Astrocyte of the spinal cord (primary cell): ENCODE results near the gene PRIM2.
A peak's percentile ranks its signal among the peaks of the same experiment; 100 is the strongest.
"Not testable (repeated sequence)": the region's sequence is repeated elsewhere in the genome, so short reads cannot be mapped to it uniquely, and the experiment has no call there.

Source experiments
- DNase-seq: peaks from one replicate; pipeline ENCODE4 v3.0.0; 2011; ENCODE audit warnings: low read depth, low spot score
- H3K4me3 ChIP-seq: 2 replicates; pipeline ENCODE4 v1.5.1; 2011; ENCODE audit warnings: low read depth, mild to moderate bottlenecking, low read length, moderate library complexity
- in situ Hi-C: cut with HindIII; loops from 2 replicates; pipeline ENCODE4 v1.10.0; 2017; ENCODE audit warnings: low sequenced_read_pairs
- TF ChIP-seq, protein P1 (sequence below): IDR thresholded peaks from 2 replicates; pipeline ENCODE4 v1.5.1; 2012; ENCODE audit warnings: low read depth, mild to moderate bottlenecking, low read length, inconsistent platforms

PRIM2 gene

DNA sequence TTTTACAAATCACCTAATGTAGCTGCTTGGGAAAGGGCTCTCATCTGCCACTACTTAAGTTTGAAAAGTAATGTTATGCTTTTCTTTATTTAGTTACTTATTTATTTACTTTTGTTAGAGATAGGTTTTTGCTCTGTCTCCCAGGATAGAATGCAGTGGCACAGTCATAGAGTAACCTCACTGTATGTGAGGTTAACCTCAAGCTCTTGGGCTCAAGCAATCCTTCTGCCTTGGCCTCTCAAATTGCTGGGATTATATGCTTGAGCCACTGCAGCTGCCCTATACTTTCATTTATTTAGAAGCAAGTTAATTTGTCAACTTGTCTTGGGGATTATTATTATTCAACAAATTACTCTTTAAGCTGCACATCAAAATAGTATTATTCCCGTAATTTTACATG, 255.4 kb downstream of the PRIM2 start:
- in situ Hi-C loops, H3K4me3 ChIP-seq: not testable (repeated sequence)
- DNase-seq, result peak; percentile 1

DNA sequence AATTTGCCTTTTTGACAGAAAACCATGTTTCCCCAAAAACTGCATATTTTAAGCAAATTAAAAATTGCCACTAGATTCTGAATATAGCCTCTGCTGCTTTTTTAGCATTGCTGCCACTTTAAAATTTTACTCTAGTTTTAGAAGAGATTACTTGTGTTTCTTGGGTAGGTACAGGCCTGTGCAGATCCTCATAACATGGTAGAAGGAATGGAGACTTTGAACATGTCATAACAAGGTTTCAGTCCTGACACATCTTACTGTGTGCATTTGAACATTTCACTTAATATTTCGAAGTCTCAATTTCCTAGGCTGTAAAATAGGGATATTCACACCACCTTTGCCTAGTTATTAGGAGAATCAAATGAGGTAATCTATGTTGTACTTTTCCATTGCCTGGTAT, 259.6 kb downstream of the PRIM2 start:
- H3K4me3 ChIP-seq, in situ Hi-C loops, DNase-seq: not testable (repeated sequence)

DNA sequence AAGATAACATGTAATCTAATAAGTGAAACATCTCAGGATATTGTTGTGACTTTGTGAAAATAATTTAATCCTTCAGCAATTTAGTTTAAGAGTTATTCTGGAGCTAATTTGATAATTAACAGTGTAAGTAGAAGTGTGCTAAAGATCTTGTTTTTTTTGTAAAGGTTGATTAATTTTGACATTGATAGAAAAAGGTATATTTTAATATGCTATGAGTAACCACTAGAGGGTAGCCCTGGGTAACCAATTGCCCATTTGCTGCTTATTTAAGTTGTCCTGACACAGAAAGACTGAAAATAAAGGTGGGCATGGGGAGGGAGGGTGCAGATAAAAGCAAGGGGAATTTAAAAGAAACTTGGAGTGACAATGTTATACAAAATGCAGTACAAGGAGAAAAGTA, 262.1 kb downstream of the PRIM2 start:
- H3K4me3 ChIP-seq, in situ Hi-C loops: not testable (repeated sequence)
- TF ChIP-seq, protein P1, sequence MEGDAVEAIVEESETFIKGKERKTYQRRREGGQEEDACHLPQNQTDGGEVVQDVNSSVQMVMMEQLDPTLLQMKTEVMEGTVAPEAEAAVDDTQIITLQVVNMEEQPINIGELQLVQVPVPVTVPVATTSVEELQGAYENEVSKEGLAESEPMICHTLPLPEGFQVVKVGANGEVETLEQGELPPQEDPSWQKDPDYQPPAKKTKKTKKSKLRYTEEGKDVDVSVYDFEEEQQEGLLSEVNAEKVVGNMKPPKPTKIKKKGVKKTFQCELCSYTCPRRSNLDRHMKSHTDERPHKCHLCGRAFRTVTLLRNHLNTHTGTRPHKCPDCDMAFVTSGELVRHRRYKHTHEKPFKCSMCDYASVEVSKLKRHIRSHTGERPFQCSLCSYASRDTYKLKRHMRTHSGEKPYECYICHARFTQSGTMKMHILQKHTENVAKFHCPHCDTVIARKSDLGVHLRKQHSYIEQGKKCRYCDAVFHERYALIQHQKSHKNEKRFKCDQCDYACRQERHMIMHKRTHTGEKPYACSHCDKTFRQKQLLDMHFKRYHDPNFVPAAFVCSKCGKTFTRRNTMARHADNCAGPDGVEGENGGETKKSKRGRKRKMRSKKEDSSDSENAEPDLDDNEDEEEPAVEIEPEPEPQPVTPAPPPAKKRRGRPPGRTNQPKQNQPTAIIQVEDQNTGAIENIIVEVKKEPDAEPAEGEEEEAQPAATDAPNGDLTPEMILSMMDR, result peak; percentile 8
- peak; percentile 1 for DNase-seq

DNA sequence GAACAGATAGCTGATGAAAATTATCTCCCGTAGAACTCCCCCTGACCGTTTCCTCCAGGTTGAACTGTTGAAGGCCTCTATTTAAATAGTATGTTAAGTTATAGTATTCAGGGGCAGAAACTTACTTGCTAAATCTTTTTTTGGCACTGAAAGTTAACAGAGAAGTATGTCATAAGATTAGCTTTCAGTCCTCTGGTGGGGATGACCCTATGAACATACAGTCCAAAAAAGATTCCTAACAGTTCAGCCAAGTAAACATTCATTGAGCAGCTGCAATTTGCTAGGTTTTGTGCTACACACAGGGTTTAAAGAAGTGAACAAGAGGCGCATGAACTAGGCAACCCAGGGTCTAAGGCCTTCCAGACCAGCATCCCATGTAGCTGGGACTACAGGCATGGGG, 264.2 kb downstream of the PRIM2 start:
- DNase-seq, H3K4me3 ChIP-seq, in situ Hi-C loops: not testable (repeated sequence)

DNA sequence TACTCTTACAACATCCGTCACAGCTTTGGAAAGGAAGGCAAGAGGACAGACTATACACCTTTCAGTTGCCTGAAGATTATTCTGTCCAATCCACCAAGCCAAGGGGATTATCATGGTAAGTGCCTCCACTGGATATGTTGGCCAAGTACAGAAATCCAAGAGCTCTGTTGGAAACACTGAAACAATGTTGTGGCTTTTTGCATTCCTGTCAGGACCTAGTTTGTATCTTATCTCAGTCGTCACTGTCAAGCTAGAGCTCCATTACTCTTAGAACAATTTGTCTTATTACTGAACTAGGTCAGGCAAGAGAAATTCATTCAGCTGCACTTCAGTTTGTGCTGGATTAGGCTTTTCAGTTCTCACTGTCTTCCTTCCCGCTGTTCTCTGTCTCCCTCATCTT, 283.7 kb downstream of the PRIM2 start:
- in situ Hi-C loops, H3K4me3 ChIP-seq, DNase-seq: not testable (repeated sequence)

DNA sequence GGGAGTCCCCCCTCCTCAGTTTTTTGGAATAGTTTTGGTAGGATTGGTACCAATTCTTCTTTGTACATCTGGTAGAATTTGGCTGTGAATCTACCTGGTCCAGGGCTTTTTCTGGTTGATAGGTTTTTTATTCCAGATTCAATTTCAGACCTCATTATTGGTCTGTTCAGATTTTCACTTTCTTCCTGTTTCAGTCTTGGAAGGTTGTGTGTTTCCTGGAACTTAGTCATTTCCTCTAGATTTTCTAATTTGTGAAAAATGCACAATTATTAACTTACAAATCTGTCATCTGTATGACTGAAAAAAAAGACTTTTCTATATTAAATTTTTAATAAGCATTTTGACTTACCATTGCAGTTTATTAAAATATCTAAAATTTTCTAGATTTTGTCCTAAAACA, 287.9 kb downstream of the PRIM2 start:
- DNase-seq, in situ Hi-C loops, H3K4me3 ChIP-seq: not testable (repeated sequence)

DNA sequence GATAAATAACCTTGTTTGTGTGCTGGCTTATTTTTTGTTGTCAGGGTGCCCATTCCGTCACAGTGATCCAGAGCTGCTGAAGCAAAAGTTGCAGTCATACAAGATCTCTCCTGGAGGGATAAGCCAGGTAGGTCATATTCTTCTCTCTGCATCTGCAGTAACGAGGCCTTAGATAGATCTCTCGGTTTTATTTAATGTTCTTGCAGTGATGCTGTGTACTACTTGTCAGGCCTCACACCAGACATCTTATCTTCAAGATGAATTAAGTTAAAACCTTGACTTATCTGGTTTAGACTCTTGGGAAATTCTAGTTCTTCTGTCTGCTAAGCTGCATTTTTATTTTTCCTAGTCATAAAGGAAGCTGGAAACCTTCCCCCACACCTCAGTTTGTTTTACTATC, 288.9 kb downstream of the PRIM2 start:
- DNase-seq, H3K4me3 ChIP-seq, in situ Hi-C loops: not testable (repeated sequence)

DNA sequence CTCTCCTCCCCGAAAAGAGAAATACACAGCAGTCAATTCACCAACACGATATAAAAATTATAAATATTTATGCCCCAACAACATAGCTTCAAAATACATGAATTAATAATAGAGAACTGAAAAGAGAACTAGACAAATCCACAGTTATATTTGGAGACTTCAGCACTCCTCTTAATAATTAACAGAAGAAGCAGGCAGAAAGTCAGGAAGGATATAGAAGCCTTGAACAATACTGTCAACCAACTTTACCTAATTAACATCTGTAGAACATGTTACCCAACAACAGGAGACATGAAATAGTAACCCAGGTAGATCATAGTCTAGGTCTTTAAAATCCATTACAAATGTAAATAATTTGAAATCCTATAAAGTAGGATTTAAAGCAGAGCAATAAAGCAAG, 293.2 kb downstream of the PRIM2 start:
- in situ Hi-C loops, H3K4me3 ChIP-seq: not testable (repeated sequence)

DNA sequence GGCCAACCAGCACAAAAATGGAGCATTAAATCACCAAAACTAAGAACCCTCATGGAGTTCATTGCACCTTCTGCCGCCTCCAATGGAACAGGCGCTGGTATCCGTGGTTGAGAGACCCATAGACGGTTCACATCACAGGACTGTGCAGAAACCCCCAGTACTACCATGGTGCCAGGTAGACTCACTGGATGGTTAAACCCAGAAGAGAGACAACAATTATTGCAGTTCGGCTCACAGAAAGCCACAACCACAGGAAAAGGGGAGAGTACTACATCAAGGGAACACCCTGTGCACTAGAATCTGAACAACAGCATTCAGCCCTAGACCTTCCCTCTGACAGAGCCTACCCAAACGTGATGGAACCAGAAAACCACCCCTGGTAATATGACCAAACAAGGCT, 301.5 kb downstream of the PRIM2 start:
- DNase-seq, in situ Hi-C loops, H3K4me3 ChIP-seq: not testable (repeated sequence)

More for the DNA sequence above, 293.2 kb downstream of the PRIM2 start:
- not testable (repeated sequence) for DNase-seq

DNA sequence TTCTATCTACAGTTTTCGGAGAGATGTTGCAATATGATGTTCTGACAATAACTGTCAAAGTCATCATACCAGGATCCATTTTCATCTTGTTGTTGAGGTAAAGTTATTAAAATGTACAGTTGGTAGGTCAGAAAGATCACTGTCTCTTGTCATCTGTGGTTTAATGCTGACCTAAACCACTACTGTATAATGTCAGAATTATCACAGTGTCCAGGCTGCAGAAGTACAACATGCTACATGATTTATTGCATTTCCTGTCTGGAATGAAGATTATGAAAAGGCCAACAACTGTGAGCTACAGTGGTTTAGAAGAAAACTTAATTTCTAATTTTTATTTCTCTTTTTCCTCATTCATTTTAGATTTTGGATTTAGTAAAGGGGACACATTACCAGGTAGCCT, 314.3 kb downstream of the PRIM2 start:
- in situ Hi-C loops, DNase-seq, H3K4me3 ChIP-seq: not testable (repeated sequence)

DNA sequence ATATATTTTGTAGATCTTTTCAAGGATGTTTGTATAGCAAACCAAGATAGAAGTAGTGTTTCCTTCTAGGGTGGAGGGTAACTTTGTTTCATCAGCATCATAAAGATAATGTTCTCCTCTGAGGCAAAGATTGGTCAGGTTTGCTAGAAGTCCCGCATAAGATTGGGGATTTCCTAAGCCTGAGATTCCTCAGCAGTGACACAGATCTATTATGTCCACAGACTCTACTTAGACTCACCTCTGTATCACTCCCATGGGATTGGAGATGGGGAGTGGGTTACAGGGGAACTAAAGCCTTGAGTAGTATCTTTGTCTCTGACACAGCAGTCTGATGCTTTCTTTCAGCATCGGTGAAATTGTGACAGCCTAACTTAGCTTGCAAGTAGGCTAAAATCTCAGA, 341.1 kb downstream of the PRIM2 start:
- DNase-seq, in situ Hi-C loops, H3K4me3 ChIP-seq: not testable (repeated sequence)

DNA sequence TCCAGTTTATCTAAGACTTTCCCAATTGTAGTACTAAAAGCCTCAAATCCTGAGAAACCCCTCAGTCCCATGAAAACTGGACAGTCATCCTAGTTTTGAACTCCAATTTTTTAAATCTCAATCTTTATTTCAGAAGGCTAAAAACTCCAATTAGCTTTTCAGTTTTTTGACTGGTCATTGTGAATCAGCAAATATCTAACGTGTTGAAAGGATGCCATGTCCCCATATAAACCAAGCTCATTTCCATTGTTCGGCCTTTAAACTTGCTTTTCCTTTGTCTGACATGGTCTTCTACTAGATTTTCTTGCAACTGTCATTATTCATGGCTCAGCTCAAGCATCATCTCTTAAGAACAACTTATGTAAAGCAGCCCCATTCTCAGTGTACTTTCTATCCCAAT, 342.4 kb downstream of the PRIM2 start:
- DNase-seq, H3K4me3 ChIP-seq, in situ Hi-C loops: not testable (repeated sequence)

DNA sequence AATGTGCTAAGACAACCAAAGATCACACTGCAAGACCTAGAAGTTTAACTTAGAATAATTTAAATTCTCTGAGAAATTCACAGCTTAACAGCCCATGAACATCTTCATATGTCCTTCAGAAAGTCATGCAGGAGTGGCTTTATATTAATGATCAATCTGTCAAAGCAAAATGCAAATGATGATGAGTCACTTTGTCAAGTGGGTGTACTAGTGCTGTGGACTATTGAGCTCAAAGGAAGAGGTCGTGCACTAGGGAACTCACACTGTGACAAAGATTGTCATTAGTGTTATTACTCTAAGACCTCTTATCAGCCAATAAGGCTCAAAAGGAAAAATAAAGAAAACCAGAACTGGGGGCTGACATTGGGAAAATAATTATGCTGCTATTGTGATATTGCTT, 343.5 kb downstream of the PRIM2 start:
- H3K4me3 ChIP-seq, in situ Hi-C loops, DNase-seq: not testable (repeated sequence)

DNA sequence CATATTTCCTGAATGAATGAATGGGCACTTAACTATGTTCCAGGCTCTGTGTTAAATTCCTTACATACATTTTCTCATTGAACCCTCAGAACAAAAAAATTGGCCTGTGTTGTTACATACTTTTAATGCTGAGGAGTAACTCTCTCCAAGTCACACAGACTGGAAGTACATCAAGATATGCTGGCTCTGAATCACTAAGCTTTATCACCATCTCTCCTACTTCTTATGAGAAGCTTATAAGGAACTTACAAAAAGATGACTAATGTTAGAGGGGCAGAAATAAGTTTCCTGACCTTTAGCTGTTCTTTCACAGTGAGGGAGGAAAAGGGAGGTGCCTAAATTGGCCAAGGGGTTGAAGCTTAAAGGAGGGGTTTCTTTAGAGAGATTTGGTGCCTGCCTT, 350.7 kb downstream of the PRIM2 start:
- in situ Hi-C loops, H3K4me3 ChIP-seq, DNase-seq: not testable (repeated sequence)

DNA sequence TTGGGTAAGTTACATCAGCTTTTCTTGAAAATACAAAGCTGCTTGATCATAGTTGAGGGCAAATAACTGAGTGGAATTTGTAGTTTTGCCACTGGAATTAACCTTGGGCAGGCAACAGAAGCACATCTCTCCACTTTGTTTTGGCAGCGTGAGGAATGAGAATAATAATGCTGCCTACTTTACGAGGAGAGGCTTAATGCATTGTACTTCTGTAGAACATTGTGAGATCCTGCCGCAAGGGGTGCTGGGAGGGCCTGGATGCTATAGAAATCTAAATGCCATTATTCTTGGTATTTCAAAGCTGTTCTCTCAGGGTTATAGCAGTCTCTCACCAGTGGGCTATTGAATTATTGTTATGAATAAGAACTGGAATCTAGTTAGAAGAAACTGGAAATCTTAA, 353.8 kb downstream of the PRIM2 start:
- DNase-seq, H3K4me3 ChIP-seq, in situ Hi-C loops: not testable (repeated sequence)
